ENCODE results near the gene IFI35. TPM values are rescaled to one million over a fixed set of nuclear protein-coding genes. Genes with fewer than 3 reads are reported as not detected.
"Not testable (repeated sequence)": the region's sequence is repeated elsewhere in the genome, so short reads cannot be mapped to it uniquely, and the experiment has no call there.

Gene IFI35
- total RNA-seq, 2 donors from 2014 or later, result 3.0 to 5.1 TPM

GRCh38 chr17:42997390-42997983, 9.1 kb upstream of the IFI35 start:
- peak; percentile 56 for DNase-seq
- Histone ChIP-seq H3K36me3 (ENCODE audit: control insufficient read depth, insufficient read depth, low read length) (peaks cover 61% of the 10 kb centered on the region), H3K4me3 (ENCODE audit: low read length) (peak overlapping the region; percentile 74), H3K9me3 (ENCODE audit: control insufficient read depth, low read length) (no peaks in the 10 kb centered on the region), H3K4me1 (ENCODE audit: control insufficient read depth, insufficient read depth, low read length) (peaks cover 7% of the 10 kb centered on the region), H3K9ac (ENCODE audit: extremely low read depth, low read length, poor library complexity, severe bottlenecking) (no peak overlapping the region), H3K27me3 (ENCODE audit: control insufficient read depth, insufficient read depth, low read length, poor library complexity, severe bottlenecking) (no peaks in the 10 kb centered on the region), H3K27ac (ENCODE audit: low read depth, low read length) (peak overlapping the region; percentile 3)
- TF ChIP-seq CTCF (conservative IDR thresholded peaks at IDR 0.05), result no peak
- no peaks in the 10 kb centered on the region for H3K9me3 Mint-ChIP-seq
- WGBS, 2 experiments (ENCODE audit: insufficient coverage in 1 of 2, insufficient read length in 1 of 2), result 42 to 44% methylated on average over 2 to 5 of the region's 5 CpGs
- H3K4me3 Mint-ChIP-seq, result peak overlapping the region; percentile 99
- H3K4me1 Mint-ChIP-seq, result peaks cover 18% of the 10 kb centered on the region
- peaks cover 52% of the 10 kb centered on the region for H3K36me3 Mint-ChIP-seq (ENCODE audit: low read depth)
- peak overlapping the region; percentile 98 for H3K27ac Mint-ChIP-seq
- no peaks in the 10 kb centered on the region for H3K27me3 Mint-ChIP-seq (ENCODE audit: insufficient read depth)

- no peaks in the 10 kb centered on the region for H3K27me3 Mint-ChIP-seq (ENCODE audit: insufficient read depth)
- H3K36me3 Mint-ChIP-seq (ENCODE audit: low read depth), result peaks cover 52% of the 10 kb centered on the region
- WGBS, 2 experiments (ENCODE audit: insufficient coverage in 1 of 2, insufficient read length in 1 of 2), result 0 to 1% methylated on average over 18 to 49 of the region's 49 CpGs
- peaks cover 61% of the 10 kb centered on the region for H3K36me3 ChIP-seq (ENCODE audit: control insufficient read depth, insufficient read depth, low read length)
- DNase-seq, result peak; percentile 100
- H3K4me3 ChIP-seq (ENCODE audit: low read length), result peak within 1 kb of the TSS; percentile 99
- peak; percentile 84 for TF ChIP-seq CTCF (conservative IDR thresholded peaks at IDR 0.05)
- peaks cover 18% of the 10 kb centered on the region for H3K4me1 Mint-ChIP-seq
- H3K9me3 Mint-ChIP-seq, result no peaks in the 10 kb centered on the region
- H3K27ac ChIP-seq (ENCODE audit: low read depth, low read length), result peak within 1 kb of the TSS; percentile 99
- no peaks in the 10 kb centered on the region for H3K27me3 ChIP-seq (ENCODE audit: control insufficient read depth, insufficient read depth, low read length, poor library complexity, severe bottlenecking)
- H3K27ac Mint-ChIP-seq, result peak within 1 kb of the TSS; percentile 98
- no peaks in the 10 kb centered on the region for H3K9me3 ChIP-seq (ENCODE audit: control insufficient read depth, low read length)
- H3K4me3 Mint-ChIP-seq, result peak within 1 kb of the TSS; percentile 99
- H3K9ac ChIP-seq (ENCODE audit: extremely low read depth, low read length, poor library complexity, severe bottlenecking), result peak within 1 kb of the TSS; percentile 99
- peaks cover 7% of the 10 kb centered on the region for H3K4me1 ChIP-seq (ENCODE audit: control insufficient read depth, insufficient read depth, low read length)
Observed at GRCh38 chr17:42997984-42998938, 8.3 kb upstream of the IFI35 start, which contains the start of gene RPL27. RPL27 (plus strand) TSS chr17:42998419; CDS start chr17:42998751, 332 bp downstream.

GRCh38 chr17:42999003-42999525, 7.5 kb upstream of the IFI35 start:
- H3K4me1 Mint-ChIP-seq, result peaks cover 18% of the 10 kb centered on the region
- Histone ChIP-seq H3K36me3 (ENCODE audit: control insufficient read depth, insufficient read depth, low read length) (peaks cover 60% of the 10 kb centered on the region), H3K4me1 (ENCODE audit: control insufficient read depth, insufficient read depth, low read length) (peaks cover 7% of the 10 kb centered on the region), H3K9me3 (ENCODE audit: control insufficient read depth, low read length) (no peaks in the 10 kb centered on the region), H3K4me3 (ENCODE audit: low read length) (peak overlapping the region; percentile 99), H3K9ac (ENCODE audit: extremely low read depth, low read length, poor library complexity, severe bottlenecking) (peak overlapping the region; percentile 99), H3K27me3 (ENCODE audit: control insufficient read depth, insufficient read depth, low read length, poor library complexity, severe bottlenecking) (no peaks in the 10 kb centered on the region), H3K27ac (ENCODE audit: low read depth, low read length) (peak overlapping the region; percentile 99)
- peak overlapping the region; percentile 98 for H3K27ac Mint-ChIP-seq
- DNase-seq, result no peak
- no peaks in the 10 kb centered on the region for H3K9me3 Mint-ChIP-seq
- WGBS, 2 experiments (ENCODE audit: insufficient coverage in 1 of 2, insufficient read length in 1 of 2), result 11 to 19% methylated on average over 2 to 10 of the region's 10 CpGs
- peak overlapping the region; percentile 99 for H3K4me3 Mint-ChIP-seq
- H3K27me3 Mint-ChIP-seq (ENCODE audit: insufficient read depth), result no peaks in the 10 kb centered on the region
- TF ChIP-seq CTCF (conservative IDR thresholded peaks at IDR 0.05), result no peak
- peaks cover 55% of the 10 kb centered on the region for H3K36me3 Mint-ChIP-seq (ENCODE audit: low read depth)

GRCh38 chr17:43000894-43001293, 5.7 kb upstream of the IFI35 start:
- WGBS, 2 experiments (ENCODE audit: insufficient coverage in 1 of 2, insufficient read length in 1 of 2), result 93 to 97% methylated on average over 12 to 13 of the region's 13 CpGs
- H3K9me3 ChIP-seq (ENCODE audit: control insufficient read depth, low read length); H3K27me3 ChIP-seq (ENCODE audit: control insufficient read depth, insufficient read depth, low read length, poor library complexity, severe bottlenecking); H3K27me3 Mint-ChIP-seq (ENCODE audit: insufficient read depth); H3K4me1 ChIP-seq (ENCODE audit: control insufficient read depth, insufficient read depth, low read length); H3K9ac ChIP-seq (ENCODE audit: extremely low read depth, low read length, poor library complexity, severe bottlenecking); H3K4me3 Mint-ChIP-seq; H3K4me3 ChIP-seq (ENCODE audit: low read length); H3K9me3 Mint-ChIP-seq; DNase-seq; H3K27ac ChIP-seq (ENCODE audit: low read depth, low read length): not testable (repeated sequence)
- Mint-ChIP-seq H3K4me1 (peaks cover 18% of the 10 kb centered on the region), H3K27ac (peak overlapping the region; percentile 30), H3K36me3 (ENCODE audit: low read depth) (peaks cover 52% of the 10 kb centered on the region)
- H3K36me3 ChIP-seq (ENCODE audit: control insufficient read depth, insufficient read depth, low read length), result peaks cover 51% of the 10 kb centered on the region
